Lower leg skin (tissue), 3 donors: ENCODE measurements around the gene TMEM87B.

Experiments
- POLR2A ChIP-seq, 2 donors: fragments of 450-650 bp; IDR thresholded peaks; one replicate each; pipeline ENCODE4 v1.6.1; 2016 to 2017; ENCODE audit warnings: antibody characterized with exemption in 2 of 2, mild to moderate bottlenecking in 1 of 2, moderate library complexity in 1 of 2
- TF ChIP-seq, protein P1 (sequence below), 3 donors: fragments of 450-650 bp; IDR thresholded peaks; one replicate each; pipeline ENCODE4 v1.5.1; 2016; ENCODE audit warnings: antibody characterized with exemption in 3 of 3, mild to moderate bottlenecking in 3 of 3, moderate library complexity in 2 of 3

- no peak for TF ChIP-seq POLR2A (IDR thresholded peaks at IDR 0.05)
- TF ChIP-seq, protein P1, sequence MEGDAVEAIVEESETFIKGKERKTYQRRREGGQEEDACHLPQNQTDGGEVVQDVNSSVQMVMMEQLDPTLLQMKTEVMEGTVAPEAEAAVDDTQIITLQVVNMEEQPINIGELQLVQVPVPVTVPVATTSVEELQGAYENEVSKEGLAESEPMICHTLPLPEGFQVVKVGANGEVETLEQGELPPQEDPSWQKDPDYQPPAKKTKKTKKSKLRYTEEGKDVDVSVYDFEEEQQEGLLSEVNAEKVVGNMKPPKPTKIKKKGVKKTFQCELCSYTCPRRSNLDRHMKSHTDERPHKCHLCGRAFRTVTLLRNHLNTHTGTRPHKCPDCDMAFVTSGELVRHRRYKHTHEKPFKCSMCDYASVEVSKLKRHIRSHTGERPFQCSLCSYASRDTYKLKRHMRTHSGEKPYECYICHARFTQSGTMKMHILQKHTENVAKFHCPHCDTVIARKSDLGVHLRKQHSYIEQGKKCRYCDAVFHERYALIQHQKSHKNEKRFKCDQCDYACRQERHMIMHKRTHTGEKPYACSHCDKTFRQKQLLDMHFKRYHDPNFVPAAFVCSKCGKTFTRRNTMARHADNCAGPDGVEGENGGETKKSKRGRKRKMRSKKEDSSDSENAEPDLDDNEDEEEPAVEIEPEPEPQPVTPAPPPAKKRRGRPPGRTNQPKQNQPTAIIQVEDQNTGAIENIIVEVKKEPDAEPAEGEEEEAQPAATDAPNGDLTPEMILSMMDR (IDR thresholded peaks at IDR 0.05), result no peak
Observed at GRCh38 chr2:112136096-112136495, 81.0 kb downstream of the TMEM87B start.
